RWPE2 (cell line): Measurements from ENCODE around the gene MMP17.

ENCODE experiments used
- ATAC-seq: fragments of 200-7000 bp; cut with Tn5 transposase; 3 replicates; pipeline ENCODE4 v1.9.1; 2021; ENCODE audit warnings: low read depth
- DNase-seq: peaks from one replicate; pipeline ENCODE4 v3.0.0-alpha.2; 2020; ENCODE audit warnings: low spot score
- H3K27ac ChIP-seq: fragments of 450-650 bp; 2 replicates; pipeline ENCODE4 v1.5.1; 2017; ENCODE audit warnings: mild to moderate bottlenecking; ENCODE audit not compliant: poor library complexity, severe bottlenecking
- H3K27me3 ChIP-seq: fragments of 250-450 bp; sonication (Bioruptor Pico); 2 replicates; pipeline ENCODE4 v1.5.1; 2021; ENCODE audit warnings: mild to moderate bottlenecking, moderate library complexity; ENCODE audit not compliant: insufficient read depth, poor library complexity, severe bottlenecking
- H3K36me3 ChIP-seq: fragments of 250-450 bp; sonication (Bioruptor Pico); 2 replicates; pipeline ENCODE4 v1.5.1; 2020; ENCODE audit warnings: low read depth, mild to moderate bottlenecking, moderate library complexity
- H3K4me1 ChIP-seq: fragments of 250-450 bp; sonication (Bioruptor Pico); 2 replicates; pipeline ENCODE4 v1.5.1; 2021; ENCODE audit warnings: mild to moderate bottlenecking, moderate library complexity; ENCODE audit not compliant: insufficient read depth, poor library complexity, severe bottlenecking
- H3K4me3 ChIP-seq: fragments of 250-450 bp; sonication (Bioruptor Pico); 2 replicates; pipeline ENCODE4 v1.5.1; 2021; ENCODE audit warnings: mild to moderate bottlenecking, moderate library complexity; ENCODE audit not compliant: severe bottlenecking
- H3K9me3 ChIP-seq: fragments of 250-450 bp; sonication (Bioruptor Pico); 2 replicates; pipeline ENCODE4 v1.5.1; 2021; ENCODE audit warnings: mild to moderate bottlenecking, moderate library complexity; ENCODE audit not compliant: severe bottlenecking
- CTCF ChIP-seq: fragments of 450-650 bp; IDR thresholded peaks from one replicate; pipeline ENCODE4 v1.5.1; 2017; ENCODE audit warnings: mild to moderate bottlenecking, moderate library complexity; ENCODE audit not compliant: poor library complexity, severe bottlenecking

The MMP17 gene

GRCh38 chr12:131896080-131896810, 68.1 kb downstream of the MMP17 start:
- peak; percentile 89 for DNase-seq
- Histone ChIP-seq H3K4me1 (peaks cover 9% of the 10 kb centered on the region), H3K4me3 (peak overlapping the region; percentile 76), H3K36me3 (peaks cover 8% of the 10 kb centered on the region; the same call in 1 of the 2 replicates), H3K27ac (peak overlapping the region; percentile 45), H3K27me3 (no peaks in the 10 kb centered on the region), H3K9me3 (no peaks in the 10 kb centered on the region)
- no peak for TF ChIP-seq CTCF
- ATAC-seq, result peak; percentile 82

- ATAC-seq (no peak), DNase-seq (peak; percentile 58)
- Histone ChIP-seq H3K9me3 (no peaks in the 10 kb centered on the region), H3K36me3 (peaks cover 8% of the 10 kb centered on the region; the same call in 1 of the 2 replicates), H3K4me3 (peak overlapping the region; percentile 76), H3K27me3 (no peaks in the 10 kb centered on the region), H3K4me1 (peaks cover 14% of the 10 kb centered on the region), H3K27ac (peak overlapping the region; percentile 45)
- no peak for TF ChIP-seq CTCF
Measured at GRCh38 chr12:131896811-131897270, 68.6 kb downstream of the MMP17 start.

- Histone ChIP-seq H3K27me3 (no peaks in the 10 kb centered on the region), H3K4me3 (no peak overlapping the region), H3K36me3 (peaks cover 8% of the 10 kb centered on the region; the same call in 1 of the 2 replicates), H3K27ac (no peak overlapping the region), H3K9me3 (no peaks in the 10 kb centered on the region), H3K4me1 (peaks cover 18% of the 10 kb centered on the region)
- ATAC-seq (no peak), DNase-seq (peak; percentile 55)
- no peak for TF ChIP-seq CTCF
Measured at GRCh38 chr12:131897276-131897675, 69.1 kb downstream of the MMP17 start.

GRCh38 chr12:131897875-131898274, 69.7 kb downstream of the MMP17 start:
- Histone ChIP-seq H3K27me3 (no peaks in the 10 kb centered on the region), H3K36me3 (peaks cover 8% of the 10 kb centered on the region; the same call in 1 of the 2 replicates), H3K4me3 (no peak overlapping the region), H3K4me1 (peaks cover 21% of the 10 kb centered on the region), H3K9me3 (no peaks in the 10 kb centered on the region), H3K27ac (no peak overlapping the region)
- no peak for DNase-seq
- ATAC-seq, result no peak
- no peak for TF ChIP-seq CTCF

GRCh38 chr12:131900397-131900796, 72.2 kb downstream of the MMP17 start:
- Histone ChIP-seq H3K4me1 (peaks cover 19% of the 10 kb centered on the region), H3K9me3 (no peaks in the 10 kb centered on the region), H3K36me3 (peaks cover 8% of the 10 kb centered on the region; the same call in 1 of the 2 replicates), H3K27ac (peak overlapping the region; percentile 8), H3K27me3 (no peaks in the 10 kb centered on the region), H3K4me3 (no peak overlapping the region)
- no peak for TF ChIP-seq CTCF
- ATAC-seq (peak; percentile 7; the same call in 1 of the 3 replicates), DNase-seq (no peak)
